NCI-H187 treated with DMSO at 0.1 percent for 48 hours (cell line): ENCODE measurements around the gene CELF4.

ENCODE experiments used
- DNase-seq: peaks from one replicate; lab custom pipeline; 2025; lab: John Stamatoyannopoulos, UW

The CELF4 gene

GRCh38 chr18:37524498-37525261 lies 40.9 kb downstream of the CELF4 start:
- no peak for DNase-seq

- no peak for DNase-seq
These were observed 41.5 kb downstream of the CELF4 start for GRCh38 chr18:37524139-37524497.

GRCh38 chr18:37521510-37522465 lies 43.8 kb downstream of the CELF4 start:
- DNase-seq = no peak

- DNase-seq = no peak
These were observed 45.1 kb downstream of the CELF4 start for GRCh38 chr18:37520508-37520907.

- no peak for DNase-seq
These were observed 46.0 kb downstream of the CELF4 start for GRCh38 chr18:37519510-37520135.

- DNase-seq = no peak
These were observed 49.2 kb downstream of the CELF4 start for GRCh38 chr18:37516361-37516853.

- DNase-seq = no peak
These were observed 50.6 kb downstream of the CELF4 start for GRCh38 chr18:37514953-37515352.

- DNase-seq = no peak
These were observed 53.2 kb downstream of the CELF4 start for GRCh38 chr18:37512400-37512799.

GRCh38 chr18:37511721-37512298 lies 53.8 kb downstream of the CELF4 start:
- no peak for DNase-seq

GRCh38 chr18:37509600-37509999 lies 56.0 kb downstream of the CELF4 start:
- no peak for DNase-seq

- peak; percentile 79 for DNase-seq
These were observed 57.4 kb downstream of the CELF4 start for GRCh38 chr18:37508207-37508606.

GRCh38 chr18:37507239-37507638 lies 58.4 kb downstream of the CELF4 start:
- no peak for DNase-seq

- no peak for DNase-seq
These were observed 59.6 kb downstream of the CELF4 start for GRCh38 chr18:37506001-37506400.

- DNase-seq = no peak
These were observed 60.3 kb downstream of the CELF4 start for GRCh38 chr18:37505321-37505720.

- DNase-seq = no peak
These were observed 63.0 kb downstream of the CELF4 start for GRCh38 chr18:37502601-37503000.

- no peak for DNase-seq
These were observed 63.6 kb downstream of the CELF4 start for GRCh38 chr18:37502036-37502435.

GRCh38 chr18:37501136-37501535 lies 64.5 kb downstream of the CELF4 start:
- no peak for DNase-seq

GRCh38 chr18:37499913-37500312 lies 65.7 kb downstream of the CELF4 start:
- DNase-seq = no peak

GRCh38 chr18:37499044-37499443 lies 66.6 kb downstream of the CELF4 start:
- DNase-seq = no peak

- DNase-seq = no peak
These were observed 67.6 kb downstream of the CELF4 start for GRCh38 chr18:37497853-37498518.

GRCh38 chr18:37496568-37496967 lies 69.0 kb downstream of the CELF4 start:
- DNase-seq = no peak

- no peak for DNase-seq
These were observed 70.2 kb downstream of the CELF4 start for GRCh38 chr18:37495354-37495753.
